IPS-15b (cell line): ENCODE measurements around the gene CFAP70.
"Not testable (repeated sequence)": the region's sequence is repeated elsewhere in the genome, so short reads cannot be mapped to it uniquely, and the experiment has no call there.

Source experiments
- H3K27me3 ChIP-seq: one replicate; pipeline ENCODE4 v1.6.1; 2013; ENCODE audit warnings: low read length; ENCODE audit not compliant: control insufficient read depth, insufficient read depth
- H3K36me3 ChIP-seq: one replicate; pipeline ENCODE4 v1.6.1; 2013; ENCODE audit warnings: low read length; ENCODE audit not compliant: control insufficient read depth, insufficient read depth
- H3K4me1 ChIP-seq: one replicate; pipeline ENCODE4 v1.6.1; 2013; ENCODE audit warnings: mild to moderate bottlenecking, low read length; ENCODE audit not compliant: control insufficient read depth, insufficient read depth
- H3K4me3 ChIP-seq: one replicate; pipeline ENCODE4 v1.5.1; 2013; ENCODE audit warnings: low read depth, low read length
- H3K9ac ChIP-seq: one replicate; pipeline ENCODE4 v1.6.1; 2013; ENCODE audit warnings: low read depth, mild to moderate bottlenecking, low read length
- H3K9me3 ChIP-seq: one replicate; pipeline ENCODE4 v1.6.1; 2013; ENCODE audit warnings: mild to moderate bottlenecking, low read length; ENCODE audit not compliant: control insufficient read depth, insufficient read depth

The CFAP70 gene

DNA sequence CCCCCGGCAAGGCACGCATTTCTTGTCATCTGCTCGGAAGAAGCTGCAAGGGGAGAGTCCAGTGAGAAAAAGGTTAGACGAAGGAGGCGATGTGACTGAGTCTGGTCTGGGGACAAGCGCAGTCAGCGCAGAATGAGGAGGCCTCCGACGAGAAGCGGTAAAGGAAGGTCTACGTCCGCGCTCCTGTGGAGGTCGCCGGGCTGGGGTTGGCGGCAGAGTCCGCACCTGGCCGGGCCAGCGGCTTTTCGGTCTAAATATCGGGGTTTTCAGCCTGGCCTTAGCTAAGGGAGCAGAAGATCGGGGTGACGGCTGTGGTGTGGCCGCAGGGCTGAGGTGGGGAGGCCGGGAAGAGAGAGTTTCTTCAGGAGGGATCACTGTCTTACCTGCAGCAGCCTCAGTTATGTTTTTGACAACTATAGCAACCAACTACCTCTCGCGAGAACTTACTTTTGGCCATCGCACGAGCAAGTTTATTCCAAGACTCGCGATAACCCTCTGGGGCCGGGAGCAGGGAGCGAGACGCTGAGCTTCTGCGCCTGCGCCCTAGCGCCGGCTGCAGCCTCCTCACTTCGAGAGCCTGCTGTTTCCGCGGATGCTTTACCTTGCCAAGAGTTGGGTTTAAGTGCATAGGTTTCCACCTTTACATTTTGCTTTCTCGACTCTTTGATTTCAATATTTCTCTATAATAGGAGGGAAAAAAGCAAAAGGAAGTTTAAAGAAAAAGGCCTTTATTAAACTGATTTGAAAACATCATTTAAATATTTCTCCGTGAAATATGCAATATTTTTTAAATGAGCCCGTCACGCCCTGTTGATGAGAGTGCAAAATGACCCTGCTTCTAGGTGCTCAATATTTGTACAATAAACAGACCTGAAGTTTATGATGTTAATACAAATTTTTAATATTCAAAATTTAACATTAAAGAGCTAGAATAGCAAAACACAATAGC lies at the start of gene CFAP70:
Gene CFAP70, minus strand, starts transcription at position 534 of the 949 bp plus-strand sequence. CDS start 4,068 bp downstream, outside the sequence.
- peaks cover 8% of the 10 kb centered on the region for H3K27me3 ChIP-seq
- peak within 1 kb of the TSS; percentile 89 for H3K9ac ChIP-seq
- H3K4me3 ChIP-seq, result peak within 1 kb of the TSS; percentile 94
- no peaks in the 10 kb centered on the region for H3K9me3 ChIP-seq
- H3K4me1 ChIP-seq, result no peaks in the 10 kb centered on the region
- no peaks in the 10 kb centered on the region for H3K36me3 ChIP-seq

DNA sequence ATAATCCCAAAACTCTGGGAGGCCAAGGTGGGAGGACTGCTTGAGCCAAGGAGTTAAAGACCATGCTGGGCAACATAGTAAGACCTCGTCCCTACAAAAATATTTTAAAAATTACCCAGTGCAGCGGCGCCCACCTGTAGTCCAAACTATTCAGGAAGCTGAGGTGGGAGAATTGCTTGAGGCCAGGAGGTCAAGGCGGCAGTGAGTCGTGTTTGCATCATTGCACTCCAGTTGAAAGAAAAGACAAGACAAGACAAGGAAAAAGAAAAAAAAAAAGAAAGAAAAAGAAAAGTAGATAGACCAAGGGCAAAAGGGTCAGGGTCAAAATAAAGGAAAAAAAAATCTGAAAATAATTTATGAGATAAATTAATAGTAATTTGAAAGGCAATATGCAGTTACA lies 49.4 kb upstream of the CFAP70 start:
- Histone ChIP-seq H3K27me3 (no peaks in the 10 kb centered on the region), H3K36me3 (no peaks in the 10 kb centered on the region), H3K4me1 (peaks cover 3% of the 10 kb centered on the region), H3K9me3 (no peaks in the 10 kb centered on the region), H3K4me3 (no peak overlapping the region), H3K9ac (no peak overlapping the region)

DNA sequence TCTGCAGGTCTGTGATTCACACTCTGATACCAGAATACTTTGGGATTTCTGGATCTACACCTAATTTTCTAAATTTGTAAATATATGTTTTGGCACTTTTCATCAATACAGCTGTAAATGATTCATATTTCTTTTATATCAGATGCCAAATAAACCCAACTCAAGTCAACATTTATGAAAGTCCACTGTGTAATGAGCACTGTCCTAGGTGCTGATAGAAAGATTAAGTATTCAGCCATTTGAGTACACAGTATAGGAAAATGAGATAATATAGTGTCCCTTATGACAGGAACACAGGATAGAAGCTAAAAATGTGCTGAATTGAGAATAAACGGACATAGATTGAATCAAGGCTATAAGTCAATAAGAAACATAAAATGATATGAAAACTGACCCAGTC lies 48.8 kb upstream of the CFAP70 start:
- no peak overlapping the region for H3K9ac ChIP-seq
- H3K9me3 ChIP-seq, result no peaks in the 10 kb centered on the region
- H3K4me1 ChIP-seq, result peaks cover 3% of the 10 kb centered on the region
- no peak overlapping the region for H3K4me3 ChIP-seq
- no peaks in the 10 kb centered on the region for H3K27me3 ChIP-seq
- H3K36me3 ChIP-seq, result no peaks in the 10 kb centered on the region

DNA sequence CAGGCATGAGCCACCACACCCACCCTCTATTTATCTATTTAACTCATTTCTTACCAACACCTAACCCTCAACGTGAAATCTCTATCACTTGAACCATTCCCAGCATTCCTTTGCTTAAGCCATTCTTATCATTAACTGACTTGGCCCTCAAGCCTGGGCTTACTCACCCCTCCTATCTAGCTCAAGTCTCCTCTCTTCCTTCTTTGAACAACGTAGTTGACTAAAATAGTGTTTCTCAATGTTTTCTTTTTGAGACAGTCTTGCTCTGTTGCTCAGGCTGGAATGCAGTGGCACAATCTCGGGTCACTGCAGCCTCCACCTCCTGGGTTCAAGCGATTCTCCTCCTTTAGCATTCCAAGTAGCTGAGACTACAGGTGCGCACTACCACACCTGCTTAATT lies 48.2 kb upstream of the CFAP70 start:
- Histone ChIP-seq H3K4me3 (no peak overlapping the region), H3K9ac (no peak overlapping the region), H3K4me1 (peaks cover 3% of the 10 kb centered on the region), H3K27me3 (no peaks in the 10 kb centered on the region), H3K36me3 (no peaks in the 10 kb centered on the region), H3K9me3 (no peaks in the 10 kb centered on the region)

DNA sequence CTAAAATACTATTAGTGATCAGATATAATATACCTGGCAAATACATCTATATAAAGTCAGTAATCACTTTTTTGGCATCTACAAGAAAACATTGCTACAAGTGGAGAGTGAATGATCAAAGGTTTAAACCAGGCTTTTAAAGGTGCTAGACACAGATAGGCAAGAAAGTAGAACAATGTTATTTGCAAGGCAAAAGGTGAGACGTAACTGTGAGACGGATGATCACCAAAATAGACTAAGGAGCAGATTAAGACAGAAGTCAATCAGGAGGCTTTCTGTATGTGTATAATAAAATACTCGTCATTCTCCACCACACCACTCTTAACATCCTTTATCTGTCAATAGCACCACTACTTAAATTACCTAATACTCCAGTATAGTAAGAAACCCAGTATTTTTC lies 46.9 kb upstream of the CFAP70 start:
- Histone ChIP-seq H3K4me3 (no peak overlapping the region), H3K4me1 (peaks cover 3% of the 10 kb centered on the region), H3K36me3 (no peaks in the 10 kb centered on the region), H3K9me3 (no peaks in the 10 kb centered on the region), H3K27me3 (no peaks in the 10 kb centered on the region), H3K9ac (no peak overlapping the region)

GRCh38 chr10:73404690-73405089 lies 46.0 kb upstream of the CFAP70 start:
- no peaks in the 10 kb centered on the region for H3K9me3 ChIP-seq

DNA sequence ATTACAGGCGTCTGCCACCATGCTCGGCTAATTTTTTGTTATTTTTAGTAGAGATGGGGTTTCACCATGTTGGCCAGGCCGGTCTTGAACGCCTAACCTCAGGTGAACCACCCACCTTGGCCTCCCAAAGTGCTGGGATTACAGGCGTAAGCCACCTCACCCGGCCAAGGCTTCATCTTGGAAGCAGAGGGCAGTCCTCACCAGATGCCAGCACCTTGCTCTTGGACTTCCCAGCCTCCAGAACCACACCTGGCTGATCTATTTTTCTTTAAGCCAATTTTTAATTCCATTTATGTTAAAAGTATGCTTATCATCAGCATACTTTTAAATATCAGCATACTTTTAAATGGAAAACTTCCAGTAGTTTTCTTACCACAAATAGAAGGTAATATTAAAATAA lies 43.0 kb upstream of the CFAP70 start:
- Histone ChIP-seq H3K27me3 (no peaks in the 10 kb centered on the region), H3K9me3 (no peaks in the 10 kb centered on the region), H3K9ac (no peak overlapping the region), H3K4me1 (no peaks in the 10 kb centered on the region), H3K36me3 (peaks cover 4% of the 10 kb centered on the region), H3K4me3 (no peak overlapping the region)

More at GRCh38 chr10:73404690-73405089, 46.0 kb upstream of the CFAP70 start:
- Histone ChIP-seq H3K4me3 (no peak overlapping the region), H3K36me3 (no peaks in the 10 kb centered on the region), H3K9ac (no peak overlapping the region), H3K27me3 (no peaks in the 10 kb centered on the region), H3K4me1 (peaks cover 2% of the 10 kb centered on the region)

DNA sequence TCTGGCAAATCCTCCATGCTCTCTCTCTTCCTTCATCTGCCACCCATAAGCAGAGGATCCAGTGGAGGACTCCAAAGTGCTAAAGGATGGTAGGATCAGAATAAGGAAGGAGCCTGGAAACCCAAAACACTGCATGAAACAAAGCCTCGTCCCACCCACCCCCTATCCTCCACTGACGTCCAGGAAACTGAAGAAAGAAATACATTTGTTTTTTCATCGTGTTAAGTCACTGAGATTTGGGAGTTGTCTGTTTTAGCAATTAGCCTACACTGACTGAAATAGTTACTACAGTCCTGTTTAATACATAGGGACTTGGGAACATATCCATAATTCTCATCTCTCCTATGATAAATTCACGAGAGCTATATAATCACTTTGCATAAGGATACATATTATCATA lies 40.4 kb upstream of the CFAP70 start:
- Histone ChIP-seq H3K27me3 (no peaks in the 10 kb centered on the region), H3K4me1 (no peaks in the 10 kb centered on the region), H3K4me3 (no peak overlapping the region), H3K9me3 (no peaks in the 10 kb centered on the region), H3K36me3 (peaks cover 4% of the 10 kb centered on the region), H3K9ac (no peak overlapping the region)

DNA sequence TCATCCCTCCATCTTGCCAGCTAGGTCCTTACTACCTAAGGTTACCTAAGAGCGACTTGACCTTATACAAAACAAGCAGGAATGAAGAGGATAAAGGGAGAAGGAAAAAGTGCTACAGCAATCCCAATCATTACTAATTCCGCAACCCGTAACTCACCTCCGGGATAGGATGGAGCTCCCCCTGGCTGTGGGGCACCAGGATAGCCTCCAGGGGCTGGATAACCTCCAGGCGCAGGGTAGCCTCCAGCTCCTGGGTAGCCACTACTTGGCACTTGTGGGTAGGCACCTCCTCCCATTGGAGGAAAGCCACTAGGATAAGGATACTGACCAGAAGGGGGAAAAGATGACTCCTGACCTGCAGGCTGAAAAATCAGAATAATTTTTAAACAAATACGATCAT lies 39.4 kb upstream of the CFAP70 start:
- Histone ChIP-seq H3K27me3 (no peaks in the 10 kb centered on the region), H3K4me1 (no peaks in the 10 kb centered on the region), H3K4me3 (no peak overlapping the region), H3K9ac (no peak overlapping the region), H3K36me3 (peaks cover 4% of the 10 kb centered on the region), H3K9me3 (no peaks in the 10 kb centered on the region)

GRCh38 chr10:73394325-73394724 lies 35.7 kb upstream of the CFAP70 start:
- not testable (repeated sequence) for H3K4me3 ChIP-seq, H3K36me3 ChIP-seq, H3K27me3 ChIP-seq, H3K9me3 ChIP-seq, H3K9ac ChIP-seq, H3K4me1 ChIP-seq

DNA sequence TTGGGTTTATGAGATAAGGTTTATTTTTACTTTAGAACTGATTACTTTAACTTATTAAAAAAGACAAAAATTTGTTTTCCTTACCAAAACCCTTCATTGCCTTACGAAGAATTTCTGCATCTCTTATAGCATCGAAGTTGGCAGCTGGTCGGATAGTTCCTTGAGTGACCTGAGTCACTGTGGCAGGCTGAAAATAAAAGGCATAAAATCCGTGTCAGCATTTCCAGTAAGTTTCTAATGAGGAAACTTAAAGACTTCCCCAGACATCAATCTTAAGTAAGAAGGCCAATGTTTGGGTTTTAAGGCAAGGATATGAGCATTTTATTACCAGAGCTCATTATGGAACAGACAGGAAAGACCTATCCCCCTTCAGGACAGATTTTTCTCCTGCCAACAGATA lies 29.6 kb upstream of the CFAP70 start:
- Histone ChIP-seq H3K9ac (no peak overlapping the region), H3K4me1 (no peaks in the 10 kb centered on the region), H3K9me3 (no peaks in the 10 kb centered on the region), H3K4me3 (no peak overlapping the region), H3K27me3 (no peaks in the 10 kb centered on the region), H3K36me3 (peaks cover 8% of the 10 kb centered on the region)

GRCh38 chr10:73386583-73386982 lies 27.9 kb upstream of the CFAP70 start:
- Histone ChIP-seq H3K4me3 (no peak overlapping the region), H3K9me3 (no peaks in the 10 kb centered on the region), H3K36me3 (peaks cover 8% of the 10 kb centered on the region), H3K27me3 (no peaks in the 10 kb centered on the region), H3K9ac (no peak overlapping the region), H3K4me1 (no peaks in the 10 kb centered on the region)
